Osteocyte (in vitro differentiated cells): ENCODE results near the gene FGGY. TPM values are rescaled to one million over a fixed set of nuclear protein-coding genes. Genes with fewer than 3 reads are reported as not detected.
"Not testable (repeated sequence)": the region's sequence is repeated elsewhere in the genome, so short reads cannot be mapped to it uniquely, and the experiment has no call there.

ENCODE experiments used
- DNase-seq: peaks from one replicate; pipeline ENCODE4 v3.0.0; 2021; ENCODE audit warnings: mixed read lengths; ENCODE audit not compliant: unreplicated experiment; ENCODE audit errors: extremely low spot score
- H3K27ac Mint-ChIP-seq: one replicate; pipeline ENCODE4 v1.8.0; 2021; ENCODE audit warnings: mild to moderate bottlenecking, mixed read lengths; ENCODE audit not compliant: unreplicated experiment
- H3K27me3 Mint-ChIP-seq: one replicate; pipeline ENCODE4 v1.8.0; 2021; ENCODE audit warnings: mixed read lengths; ENCODE audit not compliant: unreplicated experiment
- H3K36me3 Mint-ChIP-seq: one replicate; pipeline ENCODE4 v1.8.0; 2021; ENCODE audit warnings: mixed read lengths; ENCODE audit not compliant: unreplicated experiment
- H3K4me1 Mint-ChIP-seq: one replicate; pipeline ENCODE4 v1.8.0; 2021; ENCODE audit warnings: mixed read lengths; ENCODE audit not compliant: unreplicated experiment
- H3K4me3 Mint-ChIP-seq: one replicate; pipeline ENCODE4 v1.8.0; 2021; ENCODE audit warnings: mild to moderate bottlenecking, moderate library complexity, mixed read lengths; ENCODE audit not compliant: unreplicated experiment
- H3K9me3 Mint-ChIP-seq: one replicate; pipeline ENCODE4 v1.8.0; 2021; ENCODE audit warnings: mixed read lengths; ENCODE audit not compliant: unreplicated experiment
- total RNA-seq: library from RNA; stranded (reverse); gene quantifications from 2 replicates; pipeline ENCODE4 v1.2.1, GENCODE V29; 2021
- TF ChIP-seq, protein P1 (sequence below): fragments of 200-600 bp; sonication (generic); IDR thresholded peaks from 2 replicates; pipeline ENCODE4 v1.5.0; 2021; ENCODE audit warnings: antibody characterized with exemption, mild to moderate bottlenecking, moderate library complexity

FGGY gene
- total RNA-seq, 1 donor from 2014 or later = 9.1 TPM

DNA sequence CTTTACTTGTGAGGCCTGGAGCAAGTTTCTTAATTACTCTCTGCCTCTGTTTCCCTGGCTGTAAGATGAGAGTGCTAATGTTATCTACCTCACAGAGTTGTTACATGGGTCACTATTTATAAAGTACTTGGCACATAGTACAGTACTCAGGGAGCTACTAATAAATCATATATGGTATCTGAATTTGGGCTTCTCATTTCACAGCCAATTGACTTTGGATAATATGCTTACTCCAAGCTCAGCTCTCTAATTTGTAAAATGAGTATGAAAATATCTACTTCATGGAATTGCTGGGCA lies 409.4 kb downstream of the FGGY start:
- DNase-seq = no peak
- H3K27me3 Mint-ChIP-seq = no peaks in the 10 kb centered on the region
- no peaks in the 10 kb centered on the region for H3K36me3 Mint-ChIP-seq
- no peak overlapping the region for H3K4me3 Mint-ChIP-seq
- no peaks in the 10 kb centered on the region for H3K9me3 Mint-ChIP-seq
- TF ChIP-seq, protein P1, sequence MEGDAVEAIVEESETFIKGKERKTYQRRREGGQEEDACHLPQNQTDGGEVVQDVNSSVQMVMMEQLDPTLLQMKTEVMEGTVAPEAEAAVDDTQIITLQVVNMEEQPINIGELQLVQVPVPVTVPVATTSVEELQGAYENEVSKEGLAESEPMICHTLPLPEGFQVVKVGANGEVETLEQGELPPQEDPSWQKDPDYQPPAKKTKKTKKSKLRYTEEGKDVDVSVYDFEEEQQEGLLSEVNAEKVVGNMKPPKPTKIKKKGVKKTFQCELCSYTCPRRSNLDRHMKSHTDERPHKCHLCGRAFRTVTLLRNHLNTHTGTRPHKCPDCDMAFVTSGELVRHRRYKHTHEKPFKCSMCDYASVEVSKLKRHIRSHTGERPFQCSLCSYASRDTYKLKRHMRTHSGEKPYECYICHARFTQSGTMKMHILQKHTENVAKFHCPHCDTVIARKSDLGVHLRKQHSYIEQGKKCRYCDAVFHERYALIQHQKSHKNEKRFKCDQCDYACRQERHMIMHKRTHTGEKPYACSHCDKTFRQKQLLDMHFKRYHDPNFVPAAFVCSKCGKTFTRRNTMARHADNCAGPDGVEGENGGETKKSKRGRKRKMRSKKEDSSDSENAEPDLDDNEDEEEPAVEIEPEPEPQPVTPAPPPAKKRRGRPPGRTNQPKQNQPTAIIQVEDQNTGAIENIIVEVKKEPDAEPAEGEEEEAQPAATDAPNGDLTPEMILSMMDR = no peak
- H3K27ac Mint-ChIP-seq = peak overlapping the region; percentile 23
- peaks cover 47% of the 10 kb centered on the region for H3K4me1 Mint-ChIP-seq

DNA sequence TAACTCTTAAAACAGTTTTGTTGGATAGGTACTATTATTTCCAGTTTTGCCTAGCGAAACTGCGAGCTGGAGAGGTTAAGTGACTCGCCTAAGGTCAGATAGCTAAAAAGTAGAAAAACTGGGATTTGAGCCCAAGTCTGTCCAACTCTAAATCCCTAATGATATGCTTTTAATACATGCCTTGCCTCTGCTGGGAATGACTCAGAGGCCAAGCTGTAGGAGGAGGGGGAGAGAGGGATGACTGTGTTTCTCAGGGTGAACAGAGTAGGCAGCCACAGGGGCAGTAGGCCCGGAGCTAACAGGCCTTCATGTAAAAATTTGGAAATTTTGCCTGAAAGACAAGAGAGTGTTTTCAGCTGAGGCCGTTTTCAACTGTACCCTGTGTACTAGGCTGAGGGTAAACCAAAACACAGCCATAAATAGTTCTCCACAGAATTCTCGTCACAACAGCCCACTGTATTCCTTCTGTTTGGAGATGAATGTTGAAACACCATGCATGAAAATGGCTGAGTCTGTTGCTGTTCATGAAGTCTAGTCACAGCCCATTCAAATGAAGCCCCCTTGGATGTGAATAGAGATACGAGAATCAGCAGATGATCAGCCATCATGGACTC lies 410.4 kb downstream of the FGGY start:
- H3K4me3 Mint-ChIP-seq = no peak overlapping the region
- H3K27ac Mint-ChIP-seq = peak overlapping the region; percentile 63
- peaks cover 43% of the 10 kb centered on the region for H3K4me1 Mint-ChIP-seq
- H3K9me3 Mint-ChIP-seq = no peaks in the 10 kb centered on the region
- no peaks in the 10 kb centered on the region for H3K27me3 Mint-ChIP-seq
- DNase-seq = no peak
- H3K36me3 Mint-ChIP-seq = no peaks in the 10 kb centered on the region
- TF ChIP-seq, protein P1 = no peak

DNA sequence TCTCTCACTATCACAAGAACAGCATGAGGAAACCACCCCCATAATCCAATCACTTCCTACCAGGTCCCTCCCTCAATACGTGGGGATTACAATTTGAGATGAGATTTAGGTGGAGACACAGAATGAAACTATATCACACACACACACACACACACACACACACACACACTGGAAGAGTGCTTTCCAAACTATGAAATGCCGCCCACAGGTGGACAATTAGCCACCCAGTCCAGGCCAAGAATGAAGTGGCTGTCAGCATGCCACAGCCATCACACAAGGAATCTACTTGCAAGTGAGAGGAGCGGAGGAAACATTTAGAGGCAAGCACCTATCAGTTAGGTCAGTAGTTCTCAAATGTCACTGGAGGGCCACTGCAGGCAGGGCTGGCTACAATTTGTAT lies 412.4 kb downstream of the FGGY start:
- Mint-ChIP-seq H3K27ac (no peak overlapping the region), H3K9me3 (no peaks in the 10 kb centered on the region), H3K36me3 (no peaks in the 10 kb centered on the region), H3K4me1 (peaks cover 27% of the 10 kb centered on the region), H3K4me3 (no peak overlapping the region), H3K27me3 (no peaks in the 10 kb centered on the region)
- TF ChIP-seq, protein P1 = no peak
- no peak for DNase-seq

DNA sequence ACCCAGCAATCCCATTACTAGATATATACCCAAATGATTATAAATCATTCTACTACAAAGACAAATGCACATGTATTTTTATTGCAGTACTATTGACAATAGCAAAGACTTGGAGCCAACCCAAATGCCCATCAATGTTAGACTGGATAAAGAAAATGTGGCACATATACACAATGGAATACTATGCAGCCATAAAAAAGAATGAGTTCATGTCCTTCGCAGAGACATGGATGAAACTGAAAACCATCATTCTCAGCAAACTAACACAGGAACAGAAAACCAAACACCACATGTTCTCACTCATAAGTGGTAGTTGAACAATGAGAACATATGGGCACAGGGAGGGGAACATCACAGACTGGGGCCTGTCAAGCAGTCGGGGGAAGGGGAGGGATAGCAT lies 414.0 kb downstream of the FGGY start:
- not testable (repeated sequence) for H3K27me3 Mint-ChIP-seq, H3K27ac Mint-ChIP-seq, H3K4me3 Mint-ChIP-seq, DNase-seq, H3K36me3 Mint-ChIP-seq, H3K9me3 Mint-ChIP-seq
- H3K4me1 Mint-ChIP-seq = peaks cover 18% of the 10 kb centered on the region

DNA sequence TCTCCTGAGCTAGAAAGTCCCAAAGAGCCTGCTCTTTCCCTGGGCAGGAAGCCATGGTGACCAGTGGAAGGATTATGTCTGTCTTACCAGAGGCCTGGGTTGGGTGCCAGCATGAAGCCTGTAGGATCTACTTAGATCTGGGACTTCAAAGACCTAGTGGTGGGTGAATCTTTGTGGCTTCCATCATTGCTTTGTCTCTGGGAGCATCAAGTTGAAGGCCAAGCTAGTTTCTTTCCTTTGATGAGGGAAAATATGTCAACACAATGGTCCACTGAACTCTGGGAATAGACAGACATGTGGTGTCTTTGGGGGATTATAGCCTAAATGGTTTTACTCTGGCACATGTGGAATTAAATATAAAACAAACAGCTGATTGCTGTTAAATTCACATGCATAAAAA lies 417.3 kb downstream of the FGGY start:
- no peaks in the 10 kb centered on the region for H3K27me3 Mint-ChIP-seq
- H3K4me1 Mint-ChIP-seq = no peaks in the 10 kb centered on the region
- H3K27ac Mint-ChIP-seq = no peak overlapping the region
- DNase-seq = no peak
- no peaks in the 10 kb centered on the region for H3K36me3 Mint-ChIP-seq
- TF ChIP-seq, protein P1 = no peak
- no peak overlapping the region for H3K4me3 Mint-ChIP-seq
- no peaks in the 10 kb centered on the region for H3K9me3 Mint-ChIP-seq

DNA sequence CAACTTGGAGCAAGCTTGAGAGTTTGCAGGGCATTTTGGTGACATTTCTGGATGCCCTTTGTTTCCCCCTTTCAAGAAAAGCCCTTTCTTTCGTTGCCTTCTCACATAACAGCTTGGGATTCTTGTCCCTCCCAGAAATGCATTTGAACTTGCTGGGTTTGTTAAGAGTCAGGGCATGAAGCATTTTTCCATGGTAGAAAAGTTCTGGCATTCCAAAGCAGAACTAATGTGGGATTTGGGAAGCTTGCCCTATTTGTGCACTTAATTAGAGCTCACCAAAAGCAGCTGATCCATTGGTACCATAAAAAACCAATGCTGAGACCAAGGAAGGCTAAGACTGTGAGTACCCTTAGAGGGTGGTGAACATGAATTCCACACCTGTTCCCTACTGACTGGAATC lies 418.1 kb downstream of the FGGY start:
- H3K4me3 Mint-ChIP-seq = no peak overlapping the region
- no peak for DNase-seq
- no peaks in the 10 kb centered on the region for H3K9me3 Mint-ChIP-seq
- no peaks in the 10 kb centered on the region for H3K4me1 Mint-ChIP-seq
- no peak overlapping the region for H3K27ac Mint-ChIP-seq
- H3K27me3 Mint-ChIP-seq = no peaks in the 10 kb centered on the region
- H3K36me3 Mint-ChIP-seq = no peaks in the 10 kb centered on the region
- TF ChIP-seq, protein P1 = no peak
